Epithelial cell of proximal tubule (primary cell): Measurements from ENCODE around the gene RAB14. TPM values are rescaled to one million over a fixed set of nuclear protein-coding genes. Genes with fewer than 3 reads are reported as not detected.

ENCODE experiments used
- DNase-seq: peaks from one replicate; pipeline ENCODE4 v3.0.0-alpha.2; 2011; ENCODE audit warnings: low read depth
- H3K4me3 ChIP-seq: 2 replicates; pipeline ENCODE4 v1.5.1; 2011; ENCODE audit warnings: low read depth, mild to moderate bottlenecking, low read length
- CTCF ChIP-seq: conservative IDR thresholded peaks from 2 replicates; pipeline ENCODE4 v1.5.1; 2012; ENCODE audit warnings: low read depth, mild to moderate bottlenecking, low read length
- total RNA-seq: library from RNA; depleted of rRNA; stranded (reverse); fragments of >200 nt; gene quantifications from 2 replicates; pipeline ENCODE4 v1.2.3, GENCODE V29; 2015

RAB14 gene
- total RNA-seq, 1 donor from 2014 or later: 15.5 TPM

GRCh38 chr9:121178676-121179372 is 22.8 kb downstream of the RAB14 start:
- H3K4me3 ChIP-seq: no peak overlapping the region
- peak; percentile 59 for DNase-seq
- no peak for TF ChIP-seq CTCF

GRCh38 chr9:121173501-121173900 is 28.2 kb downstream of the RAB14 start:
- no peak overlapping the region for H3K4me3 ChIP-seq
- DNase-seq: no peak
- TF ChIP-seq CTCF: no peak

GRCh38 chr9:121172726-121173487 is 28.8 kb downstream of the RAB14 start:
- TF ChIP-seq CTCF: no peak
- H3K4me3 ChIP-seq: no peak overlapping the region
- no peak for DNase-seq

- H3K4me3 ChIP-seq: no peak overlapping the region
- no peak for DNase-seq
- TF ChIP-seq CTCF: no peak
Measured at GRCh38 chr9:121171236-121171635, 30.4 kb downstream of the RAB14 start.

GRCh38 chr9:121169094-121169601 is 32.5 kb downstream of the RAB14 start:
- H3K4me3 ChIP-seq: no peak overlapping the region
- no peak for DNase-seq
- peak; percentile 55 for TF ChIP-seq CTCF

- DNase-seq: no peak
- H3K4me3 ChIP-seq: no peak overlapping the region
- no peak for TF ChIP-seq CTCF
Measured at GRCh38 chr9:121168052-121168451, 33.6 kb downstream of the RAB14 start.
